Measurements from ENCODE around the gene CLOCK.

DNA sequence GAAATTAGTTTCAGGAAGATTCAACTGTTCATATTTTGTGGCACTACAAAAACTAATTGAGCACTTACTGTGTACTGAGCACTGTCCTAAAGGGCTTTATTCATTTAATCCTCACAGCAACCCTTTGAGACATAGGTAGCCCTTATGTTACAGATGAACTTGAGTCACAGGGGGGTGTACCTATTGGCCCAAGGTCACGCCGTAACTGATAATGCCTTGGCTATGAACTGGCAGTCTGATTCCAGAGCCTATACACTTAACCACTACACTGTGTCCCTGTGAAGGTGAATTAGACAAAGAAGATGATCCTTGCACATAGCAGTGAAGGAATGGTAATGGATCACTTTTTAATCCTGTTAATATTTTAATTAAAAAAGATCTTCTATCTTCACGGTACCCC, 138.9 kb downstream of the CLOCK start:
- TF ChIP-seq, protein P1, sequence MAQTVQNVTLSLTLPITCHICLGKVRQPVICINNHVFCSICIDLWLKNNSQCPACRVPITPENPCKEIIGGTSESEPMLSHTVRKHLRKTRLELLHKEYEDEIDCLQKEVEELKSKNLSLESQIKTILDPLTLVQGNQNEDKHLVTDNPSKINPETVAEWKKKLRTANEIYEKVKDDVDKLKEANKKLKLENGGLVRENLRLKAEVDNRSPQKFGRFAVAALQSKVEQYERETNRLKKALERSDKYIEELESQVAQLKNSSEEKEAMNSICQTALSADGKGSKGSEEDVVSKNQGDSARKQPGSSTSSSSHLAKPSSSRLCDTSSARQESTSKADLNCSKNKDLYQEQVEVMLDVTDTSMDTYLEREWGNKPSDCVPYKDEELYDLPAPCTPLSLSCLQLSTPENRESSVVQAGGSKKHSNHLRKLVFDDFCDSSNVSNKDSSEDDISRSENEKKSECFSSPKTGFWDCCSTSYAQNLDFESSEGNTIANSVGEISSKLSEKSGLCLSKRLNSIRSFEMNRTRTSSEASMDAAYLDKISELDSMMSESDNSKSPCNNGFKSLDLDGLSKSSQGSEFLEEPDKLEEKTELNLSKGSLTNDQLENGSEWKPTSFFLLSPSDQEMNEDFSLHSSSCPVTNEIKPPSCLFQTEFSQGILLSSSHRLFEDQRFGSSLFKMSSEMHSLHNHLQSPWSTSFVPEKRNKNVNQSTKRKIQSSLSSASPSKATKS (CRISPR knock-in tag; IDR thresholded peaks at IDR 0.05) = no peak
- TF ChIP-seq CTCF (CRISPR knock-in tag; IDR thresholded peaks at IDR 0.05) (no peak), BRCA1 (CRISPR knock-in tag; IDR thresholded peaks at IDR 0.05) (no peak), EZH2 (conservative IDR thresholded peaks at IDR 0.05; ENCODE audit: low read depth, low read length) (no peak), ZNF704 (CRISPR knock-in tag; IDR thresholded peaks at IDR 0.05; ENCODE audit: borderline replicate concordance) (no peak)
